Gastroesophageal sphincter (tissue), 4 donors: Measurements from ENCODE around the gene FTCD. TPM values are rescaled to one million over a fixed set of nuclear protein-coding genes. Genes with fewer than 3 reads are reported as not detected.

ENCODE experiments used
- ATAC-seq: fragments of 150-250 bp; one replicate; pipeline ENCODE4 v1.9.1; 2016; ENCODE audit warnings: mild to moderate bottlenecking, moderate library complexity
- H3K27ac ChIP-seq, 4 donors: fragments of 200-600 bp; sonication (generic) in 3 of 4; 1 replicate in 3 of 4; 2 replicates in 1 of 4; pipeline ENCODE4 v1.5.1; 2016 to 2019
- H3K27me3 ChIP-seq: fragments of 200-600 bp; sonication (generic); one replicate; pipeline ENCODE4 v1.5.1; 2019
- H3K36me3 ChIP-seq, 2 donors: fragments of 200-600 bp; sonication (generic); one replicate each; pipeline ENCODE4 v1.5.1; 2019; ENCODE audit warnings: control low read depth in 1 of 2
- H3K4me1 ChIP-seq, 3 donors: fragments of 200-600 bp; sonication (generic); 1 replicate in 2 of 3; 2 replicates in 1 of 3; pipeline ENCODE4 v1.5.1; 2016 to 2019; ENCODE audit warnings: control low read depth in 2 of 3
- H3K4me3 ChIP-seq, 2 donors: fragments of 200-600 bp; sonication (generic); one replicate each; pipeline ENCODE4 v1.5.1; 2019; ENCODE audit warnings: mild to moderate bottlenecking in 1 of 2, moderate library complexity in 1 of 2
- H3K9me3 ChIP-seq, 3 donors: fragments of 200-600 bp; sonication (generic); one replicate each; pipeline ENCODE4 v1.5.1; 2017 to 2019; ENCODE audit warnings: control low read depth in 2 of 3
- CTCF ChIP-seq, 4 experiments: fragments of 200-600 bp in 2 of 4; fragments of 450-650 bp in 2 of 4; sonication (generic) in 1 of 4; IDR thresholded peaks; one replicate each; pipeline ENCODE4 v1.5.1; 2017 to 2019; ENCODE audit warnings: antibody characterized with exemption in 4 of 4, mild to moderate bottlenecking in 2 of 4, moderate library complexity in 2 of 4
- EP300 ChIP-seq: sonication (generic); formaldehyde crosslinking; IDR thresholded peaks from one replicate; pipeline ENCODE4 v1.6.1; 2017; ENCODE audit warnings: antibody characterized with exemption, mild to moderate bottlenecking
- POLR2A ChIP-seq, 2 donors: fragments of 450-650 bp; IDR thresholded peaks; one replicate each; pipeline ENCODE4 v1.6.1; 2017; ENCODE audit warnings: antibody characterized with exemption in 2 of 2, mild to moderate bottlenecking in 2 of 2, moderate library complexity in 1 of 2
- POLR2AphosphoS5 ChIP-seq: sonication (generic); formaldehyde crosslinking; IDR thresholded peaks from one replicate; pipeline ENCODE4 v1.6.1; 2017; ENCODE audit warnings: antibody characterized with exemption
- WGBS, 2 donors: methylation state at CpG; one replicate each; pipeline ENCODE4 v1.1.5; 2018; ENCODE audit warnings: low coverage in 1 of 2; 5-methylcytosine and 5-hydroxymethylcytosine counted together
- total RNA-seq, 4 donors: library from RNA; depleted of rRNA; stranded (reverse); fragments of >200 nt; gene quantifications; one replicate each; pipeline ENCODE4 v1.1.0, GENCODE V29; 2016

Gene FTCD
- total RNA-seq, 4 donors from 2014 or later: 0.31 to 1.5 TPM; not detected in 2

GRCh38 chr21:46138383-46138970 is 16.9 kb downstream of the FTCD start:
- Histone ChIP-seq H3K4me1 (peaks cover 0 to 21% (median 0%) of the 10 kb centered on the region in 3 donors), H3K4me3 (no peak overlapping the region), H3K9me3 (no peaks in the 10 kb centered on the region), H3K36me3 (no peaks in the 10 kb centered on the region), H3K27ac (no peak overlapping the region), H3K27me3 (peaks cover 6% of the 10 kb centered on the region)
- no peak for TF ChIP-seq EP300
- TF ChIP-seq POLR2A (IDR thresholded peaks at IDR 0.05): no peak
- no peak for TF ChIP-seq CTCF (IDR thresholded peaks at IDR 0.05)
- no peak for TF ChIP-seq POLR2AphosphoS5
- 88% methylated on average over 4 of the region's 28 CpGs; no CpG with 5 or more reads in 1 of the 2 donors for WGBS, 2 donors
- ATAC-seq: no peak

GRCh38 chr21:46137908-46138307 is 17.5 kb downstream of the FTCD start:
- peaks cover 0 to under 1% of the 10 kb centered on the region in 2 donors for H3K36me3 ChIP-seq
- WGBS, 2 donors: 71 to 100% methylated on average over 2 to 4 of the region's 7 CpGs
- TF ChIP-seq POLR2AphosphoS5 (no peak), EP300 (no peak), POLR2A (IDR thresholded peaks at IDR 0.05) (no peak), CTCF (IDR thresholded peaks at IDR 0.05) (no peak)
- no peak overlapping the region for H3K27ac ChIP-seq
- H3K4me3 ChIP-seq: no peak overlapping the region
- H3K9me3 ChIP-seq: no peaks in the 10 kb centered on the region
- H3K27me3 ChIP-seq: peaks cover 6% of the 10 kb centered on the region
- H3K4me1 ChIP-seq: peaks cover 0 to 15% (median 0%) of the 10 kb centered on the region in 3 donors
- no peak for ATAC-seq

- H3K9me3 ChIP-seq: no peaks in the 10 kb centered on the region
- ATAC-seq: no peak
- no peak overlapping the region for H3K27ac ChIP-seq
- H3K4me3 ChIP-seq: no peak overlapping the region
- no peak for TF ChIP-seq POLR2A (IDR thresholded peaks at IDR 0.05)
- no peak for TF ChIP-seq CTCF (IDR thresholded peaks at IDR 0.05)
- peaks cover 6% of the 10 kb centered on the region for H3K27me3 ChIP-seq
- peaks cover 0 to 11% of the 10 kb centered on the region in 2 donors for H3K36me3 ChIP-seq
- peaks cover 0 to 12% (median 0%) of the 10 kb centered on the region in 3 donors for H3K4me1 ChIP-seq
- WGBS, 2 donors: 85% methylated on average over 3 of the region's 22 CpGs; no CpG with 5 or more reads in 1 of the 2 donors
Measured at GRCh38 chr21:46136739-46137349, 18.5 kb downstream of the FTCD start.

- Histone ChIP-seq H3K4me1 (peaks cover 0 to 16% (median 0%) of the 10 kb centered on the region in 3 donors), H3K4me3 (no peak overlapping the region), H3K27ac (no peak overlapping the region), H3K9me3 (no peaks in the 10 kb centered on the region), H3K27me3 (peaks cover 6% of the 10 kb centered on the region), H3K36me3 (peaks cover 0 to 12% of the 10 kb centered on the region in 2 donors)
- 75 to 83% methylated on average over 1 of the region's 7 CpGs for WGBS, 2 donors
- ATAC-seq: no peak
- no peak for TF ChIP-seq EP300
- TF ChIP-seq POLR2A (IDR thresholded peaks at IDR 0.05): no peak
- no peak for TF ChIP-seq POLR2AphosphoS5
- TF ChIP-seq CTCF (IDR thresholded peaks at IDR 0.05): no peak
Measured at GRCh38 chr21:46135782-46136395, 19.5 kb downstream of the FTCD start.
